Right lung (tissue), 5 donors: ENCODE results near the gene PITPNC1. TPM values are rescaled to one million over a fixed set of nuclear protein-coding genes. Genes with fewer than 3 reads are reported as not detected.
"Not testable (repeated sequence)": the region's sequence is repeated elsewhere in the genome, so short reads cannot be mapped to it uniquely, and the experiment has no call there.

Experiments used
- DNase-seq, 2 donors: peaks; one replicate each; pipeline ENCODE4 v3.0.0-alpha.2; 2013
- polyA plus RNA-seq, 5 donors: library from polyadenylated mRNA; unstranded; fragments of 120-200 nt; gene quantifications; one replicate each; pipeline versions ENCODE4 v1.2.1 to v1.2.3, GENCODE V29; 2013; ENCODE audit warnings: inconsistent platforms in 1 of 5, low replicate concordance in 1 of 5; ENCODE audit not compliant: insufficient read length in 5 of 5, insufficient read depth in 1 of 5

PITPNC1 gene
- polyA plus RNA-seq, 5 donors = 9.1 to 12.0 (median 10.1) TPM

- no peak for DNase-seq
These were observed 107.2 kb downstream of the PITPNC1 start for GRCh38 chr17:67484261-67484660.

- DNase-seq = no peak
These were observed 108.6 kb downstream of the PITPNC1 start for GRCh38 chr17:67485666-67486065.

- no peak for DNase-seq
These were observed 110.4 kb downstream of the PITPNC1 start for GRCh38 chr17:67487506-67487905.

GRCh38 chr17:67488161-67488560 is 111.1 kb downstream of the PITPNC1 start:
- no peak for DNase-seq

GRCh38 chr17:67488768-67489167 is 111.7 kb downstream of the PITPNC1 start:
- DNase-seq = no peak

GRCh38 chr17:67489273-67489672 is 112.2 kb downstream of the PITPNC1 start:
- DNase-seq = no peak

GRCh38 chr17:67490471-67490870 is 113.4 kb downstream of the PITPNC1 start:
- no peak for DNase-seq

GRCh38 chr17:67491009-67491680 is 114.1 kb downstream of the PITPNC1 start:
- DNase-seq = peak in 1 of 2 donors; percentile 25

GRCh38 chr17:67491681-67492024 is 114.6 kb downstream of the PITPNC1 start:
- DNase-seq = no peak

GRCh38 chr17:67492251-67492740 is 115.2 kb downstream of the PITPNC1 start:
- DNase-seq = no peak

GRCh38 chr17:67492824-67493517 is 115.9 kb downstream of the PITPNC1 start:
- DNase-seq = no peak

GRCh38 chr17:67493812-67494211 is 116.7 kb downstream of the PITPNC1 start:
- DNase-seq = no peak

GRCh38 chr17:67495534-67495933 is 118.5 kb downstream of the PITPNC1 start:
- not testable (repeated sequence) for DNase-seq

GRCh38 chr17:67496286-67496685 is 119.2 kb downstream of the PITPNC1 start:
- DNase-seq = no peak

- no peak for DNase-seq
These were observed 122.6 kb downstream of the PITPNC1 start for GRCh38 chr17:67499685-67500084.

- DNase-seq = no peak
These were observed 123.2 kb downstream of the PITPNC1 start for GRCh38 chr17:67500261-67500660.

- no peak for DNase-seq
These were observed 123.7 kb downstream of the PITPNC1 start for GRCh38 chr17:67500677-67501300.

GRCh38 chr17:67502151-67502550 is 125.1 kb downstream of the PITPNC1 start:
- DNase-seq = no peak

- no peak for DNase-seq
These were observed 126.1 kb downstream of the PITPNC1 start for GRCh38 chr17:67503184-67503583.

- DNase-seq = no peak
These were observed 126.7 kb downstream of the PITPNC1 start for GRCh38 chr17:67503739-67504138.

GRCh38 chr17:67504182-67504581 is 127.1 kb downstream of the PITPNC1 start:
- no peak for DNase-seq

GRCh38 chr17:67506966-67507365 is 129.9 kb downstream of the PITPNC1 start:
- DNase-seq = no peak
